Activated CD4-positive, alpha-beta T cell treated with anti-CD3 and anti-CD28 coated beads for 36 hours (primary cell): ENCODE results near the gene SLC26A4. TPM values are rescaled to one million over a fixed set of nuclear protein-coding genes. Genes with fewer than 3 reads are reported as not detected.
"Not testable (repeated sequence)": the region's sequence is repeated elsewhere in the genome, so short reads cannot be mapped to it uniquely, and the experiment has no call there.

Experiments
- ATAC-seq: fragments of 200-7000 bp; cut with Tn5 transposase; one replicate; pipeline ENCODE4 v1.10.0; 2021; ENCODE audit warnings: mild to moderate bottlenecking, moderate library complexity
- CTCF ChIA-PET: fragments of 350-600 bp; sonication (Branson Sonifier 250); formaldehyde crosslinking; loops from one replicate; lab custom pipeline; 2021; ENCODE audit warnings: antibody characterized with exemption; lab: Charles Lee
- POLR2A ChIA-PET: fragments of 350-600 bp; sonication (Branson Sonifier 250); formaldehyde crosslinking; loops from one replicate; lab custom pipeline; 2021; ENCODE audit warnings: antibody characterized with exemption, inconsistent platforms; lab: Charles Lee
- DNase-seq: peaks from one replicate; pipeline ENCODE4 v3.0.0-alpha.2; 2020
- H3K27ac Mint-ChIP-seq: one replicate; pipeline ENCODE4 v1.8.0; 2021; ENCODE audit warnings: mixed read lengths
- H3K27me3 Mint-ChIP-seq: one replicate; pipeline ENCODE4 v1.8.0; 2021; ENCODE audit warnings: mixed read lengths
- H3K36me3 Mint-ChIP-seq: one replicate; pipeline ENCODE4 v1.8.0; 2021; ENCODE audit warnings: low read depth, mixed read lengths
- H3K4me1 Mint-ChIP-seq: one replicate; pipeline ENCODE4 v1.8.0; 2021; ENCODE audit warnings: mixed read lengths
- H3K4me3 Mint-ChIP-seq: one replicate; pipeline ENCODE4 v1.8.0; 2021; ENCODE audit warnings: mild to moderate bottlenecking, moderate library complexity, mixed read lengths
- H3K9me3 Mint-ChIP-seq: one replicate; pipeline ENCODE4 v1.8.0; 2021; ENCODE audit warnings: low read depth, mixed read lengths
- intact Hi-C, 2 experiments: fragments of 100-400 bp; cut with DNase I in 1 of 2; cut with micrococcal nuclease in 1 of 2; formaldehyde crosslinking; loops; one replicate each; pipeline versions ENCODE4 v1.14.2 to v1.15.1; 2022 to 2024; cut with DNase I, micrococcal nuclease
- total RNA-seq, 2 experiments: library from RNA; stranded (reverse); gene quantifications; one replicate each; pipeline ENCODE4 v1.2.3, GENCODE V29; 2021

The SLC26A4 gene
- total RNA-seq, 2 experiments from 2014 or later, result 1.5 to 2.1 TPM

- peaks cover 6% of the 10 kb centered on the region for H3K9me3 Mint-ChIP-seq
- intact Hi-C loops, result no loop called here
- H3K4me3 Mint-ChIP-seq, result no peak overlapping the region
- peaks cover 2% of the 10 kb centered on the region for H3K4me1 Mint-ChIP-seq
- H3K27ac Mint-ChIP-seq, result no peak overlapping the region
- CTCF ChIA-PET, result no interaction called here
- no peak for DNase-seq
- peaks cover 1% of the 10 kb centered on the region for H3K36me3 Mint-ChIP-seq
- POLR2A ChIA-PET, result no interaction called here
- ATAC-seq, result no peak
- H3K27me3 Mint-ChIP-seq, result peaks cover 5% of the 10 kb centered on the region
Observed at GRCh38 chr7:107631588-107632491, 28.8 kb upstream of the SLC26A4 start.

- CTCF ChIA-PET, result no interaction called here
- DNase-seq, result no peak
- no peak overlapping the region for H3K27ac Mint-ChIP-seq
- ATAC-seq, result no peak
- peaks cover 1% of the 10 kb centered on the region for H3K36me3 Mint-ChIP-seq
- H3K9me3 Mint-ChIP-seq, result no peaks in the 10 kb centered on the region
- no peak overlapping the region for H3K4me3 Mint-ChIP-seq
- H3K4me1 Mint-ChIP-seq, result peaks cover 2% of the 10 kb centered on the region
- H3K27me3 Mint-ChIP-seq, result peaks cover 5% of the 10 kb centered on the region
- intact Hi-C loops, result no loop called here
- POLR2A ChIA-PET, result no interaction called here
Observed at GRCh38 chr7:107632492-107632865, 28.1 kb upstream of the SLC26A4 start.

- DNase-seq, result no peak
- Mint-ChIP-seq H3K27ac (no peak overlapping the region), H3K4me3 (no peak overlapping the region), H3K4me1 (peaks cover 9% of the 10 kb centered on the region), H3K36me3 (peaks cover 1% of the 10 kb centered on the region), H3K9me3 (no peaks in the 10 kb centered on the region), H3K27me3 (peaks cover 22% of the 10 kb centered on the region)
- ChIA-PET POLR2A (no interaction called here), CTCF (interaction anchor here (0.5 to 1.6 kb wide), 2 partner anchors 23 to 226 kb away, joined by 4 read pairs; no protein-coding TSS in a partner anchor)
- ATAC-seq, result no peak
- intact Hi-C loops, result no loop called here
Observed at GRCh38 chr7:107638594-107638993, 22.0 kb upstream of the SLC26A4 start.

- peaks cover 22% of the 10 kb centered on the region for H3K27me3 Mint-ChIP-seq
- H3K4me3 Mint-ChIP-seq, H3K27ac Mint-ChIP-seq, POLR2A ChIA-PET, intact Hi-C loops, H3K4me1 Mint-ChIP-seq, H3K36me3 Mint-ChIP-seq, H3K9me3 Mint-ChIP-seq, ATAC-seq, DNase-seq: not testable (repeated sequence)
- CTCF ChIA-PET, result interaction anchor here (0.5 to 1.6 kb wide), 2 partner anchors 23 to 227 kb away, joined by 4 read pairs; no protein-coding TSS in a partner anchor
Observed at GRCh38 chr7:107639070-107639469, 21.6 kb upstream of the SLC26A4 start.

- DNase-seq, result no peak
- H3K4me1 Mint-ChIP-seq, result peaks cover 14% of the 10 kb centered on the region
- ChIA-PET CTCF (no interaction called here), POLR2A (interaction anchor here (0.7 kb wide), 1 partner anchor 202 kb away, joined by 3 read pairs; no protein-coding TSS in a partner anchor)
- no peak overlapping the region for H3K27ac Mint-ChIP-seq
- ATAC-seq, result no peak
- peaks cover 23% of the 10 kb centered on the region for H3K27me3 Mint-ChIP-seq
- no peak overlapping the region for H3K4me3 Mint-ChIP-seq
- intact Hi-C loops, result no loop called here
- no peaks in the 10 kb centered on the region for H3K9me3 Mint-ChIP-seq
- H3K36me3 Mint-ChIP-seq, result no peaks in the 10 kb centered on the region
Observed at GRCh38 chr7:107641676-107642075, 19.0 kb upstream of the SLC26A4 start.

GRCh38 chr7:107642501-107642900 is 18.1 kb upstream of the SLC26A4 start:
- no peak for ATAC-seq
- Mint-ChIP-seq H3K27ac (no peak overlapping the region), H3K9me3 (no peaks in the 10 kb centered on the region), H3K4me1 (peaks cover 14% of the 10 kb centered on the region), H3K27me3 (peaks cover 25% of the 10 kb centered on the region), H3K4me3 (no peak overlapping the region), H3K36me3 (no peaks in the 10 kb centered on the region)
- intact Hi-C loops, result no loop called here
- CTCF ChIA-PET, result no interaction called here
- DNase-seq, result no peak
- POLR2A ChIA-PET, result interaction anchor here (0.6 to 0.7 kb wide), 2 partner anchors 177 to 203 kb away, joined by 3 to 5 read pairs; no protein-coding TSS in a partner anchor

GRCh38 chr7:107643407-107643806 is 17.2 kb upstream of the SLC26A4 start:
- CTCF ChIA-PET, result no interaction called here
- H3K4me1 Mint-ChIP-seq, result peaks cover 9% of the 10 kb centered on the region
- ATAC-seq (no peak), DNase-seq (no peak)
- H3K27ac Mint-ChIP-seq, result no peak overlapping the region
- H3K4me3 Mint-ChIP-seq, result no peak overlapping the region
- no peaks in the 10 kb centered on the region for H3K36me3 Mint-ChIP-seq
- POLR2A ChIA-PET, result no interaction called here
- H3K9me3 Mint-ChIP-seq, result no peaks in the 10 kb centered on the region
- intact Hi-C loops, result no loop called here
- peaks cover 21% of the 10 kb centered on the region for H3K27me3 Mint-ChIP-seq

GRCh38 chr7:107643938-107644308 is 16.7 kb upstream of the SLC26A4 start:
- H3K27ac Mint-ChIP-seq, result peak overlapping the region; percentile 49
- no peak overlapping the region for H3K4me3 Mint-ChIP-seq
- ATAC-seq, result no peak
- H3K36me3 Mint-ChIP-seq, result no peaks in the 10 kb centered on the region
- intact Hi-C loops, result no loop called here
- H3K27me3 Mint-ChIP-seq, result peaks cover 21% of the 10 kb centered on the region
- H3K9me3 Mint-ChIP-seq, result no peaks in the 10 kb centered on the region
- H3K4me1 Mint-ChIP-seq, result peaks cover 6% of the 10 kb centered on the region
- no peak for DNase-seq
- POLR2A ChIA-PET, result interaction anchor here (0.6 kb wide), 1 partner anchor 100 kb away, joined by 3 read pairs; no protein-coding TSS in a partner anchor
- CTCF ChIA-PET, result no interaction called here

GRCh38 chr7:107644309-107644974 is 16.2 kb upstream of the SLC26A4 start:
- POLR2A ChIA-PET, result interaction anchor here (0.6 kb wide), 1 partner anchor 99 kb away, joined by 3 read pairs; no protein-coding TSS in a partner anchor
- no peak for ATAC-seq
- peak overlapping the region; percentile 49 for H3K27ac Mint-ChIP-seq

GRCh38 chr7:107652642-107653041 is 8.0 kb upstream of the SLC26A4 start:
- ChIA-PET POLR2A (no interaction called here), CTCF (no interaction called here)
- peaks cover 25% of the 10 kb centered on the region for H3K27me3 Mint-ChIP-seq
- no peak for DNase-seq
- ATAC-seq, result no peak
- peaks cover 2% of the 10 kb centered on the region for H3K9me3 Mint-ChIP-seq
- intact Hi-C loops, result no loop called here
- peaks cover 7% of the 10 kb centered on the region for H3K4me1 Mint-ChIP-seq
- H3K4me3 Mint-ChIP-seq, result no peak overlapping the region
- H3K27ac Mint-ChIP-seq, result no peak overlapping the region
- no peaks in the 10 kb centered on the region for H3K36me3 Mint-ChIP-seq

More at GRCh38 chr7:107644309-107644974, 16.2 kb upstream of the SLC26A4 start:
- Mint-ChIP-seq H3K36me3 (no peaks in the 10 kb centered on the region), H3K4me3 (no peak overlapping the region), H3K4me1 (peaks cover 6% of the 10 kb centered on the region), H3K9me3 (no peaks in the 10 kb centered on the region), H3K27me3 (peaks cover 20% of the 10 kb centered on the region)
- DNase-seq, result no peak
- CTCF ChIA-PET, result no interaction called here
- intact Hi-C loops, result no loop called here

- H3K36me3 Mint-ChIP-seq, result no peaks in the 10 kb centered on the region
- peaks cover 36% of the 10 kb centered on the region for H3K27me3 Mint-ChIP-seq
- peaks cover 38% of the 10 kb centered on the region for H3K4me1 Mint-ChIP-seq
- H3K9me3 Mint-ChIP-seq, result no peaks in the 10 kb centered on the region
- POLR2A ChIA-PET, result no interaction called here
- DNase-seq, result no peak
- CTCF ChIA-PET, result interaction anchor here (0.6 kb wide), 1 partner anchor 23 kb away, joined by 3 read pairs; no protein-coding TSS in a partner anchor
- intact Hi-C loops, result loop anchor here in 1 of 2 experiments (5.0 kb wide), 1 partner anchor 791 kb away; the partner anchor contains the start of gene PIK3CG
- no peak for ATAC-seq
- H3K27ac Mint-ChIP-seq, result peak overlapping the region; percentile 79
- H3K4me3 Mint-ChIP-seq, result no peak overlapping the region
Observed at GRCh38 chr7:107658467-107658866, 2.2 kb upstream of the SLC26A4 start.
